Ishikawa (cell line): ENCODE results near the gene CNTNAP5.

ENCODE experiments used
- EP300 ChIP-seq: IDR thresholded peaks from 2 replicates; pipeline ENCODE4 v1.6.1; 2012; ENCODE audit warnings: borderline replicate concordance
- REST ChIP-seq: IDR thresholded peaks from 2 replicates; pipeline ENCODE4 v1.6.1; 2012; ENCODE audit warnings: low read depth, mild to moderate bottlenecking

DNA sequence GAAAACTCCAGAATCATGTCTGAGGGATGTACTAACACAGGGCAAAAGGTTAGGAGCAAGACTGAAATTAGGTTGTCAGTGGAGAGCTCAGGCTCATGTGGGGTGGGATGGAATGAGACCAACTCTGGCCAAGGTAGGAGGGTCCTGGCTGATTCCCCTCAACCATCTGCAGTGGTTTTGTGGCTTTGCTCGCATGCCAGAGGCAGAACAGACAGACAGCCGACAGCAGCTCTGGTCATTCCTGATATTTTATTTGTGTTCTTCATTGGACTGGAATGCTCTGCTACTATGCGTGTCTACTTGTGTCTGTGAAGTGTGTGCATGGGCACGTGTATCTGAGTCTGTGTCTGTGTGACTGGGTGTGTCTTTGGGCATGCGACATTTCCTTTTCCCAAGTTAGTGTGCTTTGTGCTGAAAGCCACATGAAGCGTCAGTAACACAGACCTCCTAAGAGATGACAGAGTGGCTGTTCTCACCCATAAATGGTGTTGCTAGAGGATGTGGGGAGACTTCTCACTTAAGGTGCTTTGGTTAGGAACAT, 239.5 kb downstream of the CNTNAP5 start:
- TF ChIP-seq REST (no peak), EP300 (no peak)
